ENCODE measurements around the gene TMEM115.

The TMEM115 gene, protein sequence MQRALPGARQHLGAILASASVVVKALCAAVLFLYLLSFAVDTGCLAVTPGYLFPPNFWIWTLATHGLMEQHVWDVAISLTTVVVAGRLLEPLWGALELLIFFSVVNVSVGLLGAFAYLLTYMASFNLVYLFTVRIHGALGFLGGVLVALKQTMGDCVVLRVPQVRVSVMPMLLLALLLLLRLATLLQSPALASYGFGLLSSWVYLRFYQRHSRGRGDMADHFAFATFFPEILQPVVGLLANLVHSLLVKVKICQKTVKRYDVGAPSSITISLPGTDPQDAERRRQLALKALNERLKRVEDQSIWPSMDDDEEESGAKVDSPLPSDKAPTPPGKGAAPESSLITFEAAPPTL

DNA sequence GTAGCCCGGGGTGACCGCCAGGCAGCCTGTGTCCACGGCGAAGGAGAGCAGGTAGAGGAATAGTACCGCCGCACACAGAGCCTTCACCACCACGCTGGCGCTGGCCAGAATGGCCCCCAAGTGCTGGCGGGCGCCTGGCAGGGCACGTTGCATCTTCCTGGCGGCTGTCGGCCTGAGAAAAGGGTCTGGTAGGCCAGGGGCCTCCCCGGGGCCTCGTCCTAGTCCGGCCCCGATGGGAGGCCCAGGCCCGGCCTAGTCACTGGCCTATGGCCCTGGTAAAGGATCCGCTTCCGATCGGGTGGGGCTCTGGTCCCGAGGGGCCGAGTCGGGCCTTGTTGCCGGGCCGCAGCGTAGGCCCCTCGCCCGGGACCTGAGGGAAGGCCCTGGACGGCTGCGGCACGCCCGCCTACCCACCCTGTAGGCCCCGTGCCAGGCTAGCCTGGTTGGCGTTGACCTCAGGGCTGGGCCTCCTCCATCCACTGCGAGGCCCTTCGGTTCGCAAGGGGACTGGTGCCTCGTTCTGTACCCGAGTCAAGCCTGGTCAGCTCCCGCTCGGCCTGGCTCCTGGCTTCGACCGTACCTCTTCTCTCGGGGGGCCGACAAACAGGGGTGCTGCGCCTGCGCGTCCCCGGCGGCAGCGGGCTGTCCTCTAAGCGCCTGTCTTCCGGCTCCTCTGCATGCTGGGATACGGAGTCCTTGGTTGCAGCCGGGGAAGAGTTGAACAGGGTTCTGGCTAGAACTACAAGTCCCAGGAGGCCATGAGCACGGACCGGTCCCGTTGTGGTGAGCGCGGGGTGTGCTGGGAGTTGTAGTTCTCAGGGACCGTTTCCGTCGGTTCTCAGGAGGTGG, at the start of gene TMEM115:
Gene TMEM115 (minus strand): TSS at position 611 of the 849 bp plus-strand sequence. CDS start 458 bp downstream, at position 153.
- DNase-seq (ENCODE audit: insufficient read length, low spot score) (peak; percentile 99), FAIRE-seq (peak; percentile 99)

DNA sequence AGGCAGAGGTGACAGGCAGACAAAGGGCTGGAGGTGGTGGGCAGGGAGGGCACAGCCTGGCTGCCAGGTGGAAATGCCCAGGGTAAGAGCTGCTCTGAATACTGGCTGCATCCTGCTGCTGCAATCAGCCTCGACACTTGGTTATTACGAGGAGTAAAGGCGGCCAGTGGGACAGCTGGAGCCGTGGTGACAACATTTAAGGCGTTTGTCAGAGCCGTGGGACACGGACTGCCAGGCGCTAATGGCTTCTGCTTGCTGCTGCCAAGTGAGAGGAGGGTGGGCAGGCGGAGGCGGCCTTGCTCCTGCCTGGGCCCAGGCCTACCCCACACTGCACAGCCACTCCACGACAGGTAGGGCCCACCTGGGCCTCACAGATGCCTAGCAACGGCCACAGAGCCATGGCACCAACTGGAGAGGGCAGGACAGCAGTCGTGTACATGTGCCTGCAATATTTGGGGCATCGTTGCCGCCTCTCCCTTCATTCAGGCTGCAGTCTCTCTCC, 49.2 kb upstream of the TMEM115 start:
- DNase-seq (ENCODE audit: insufficient read length, low spot score) (no peak), FAIRE-seq (no peak)

DNA sequence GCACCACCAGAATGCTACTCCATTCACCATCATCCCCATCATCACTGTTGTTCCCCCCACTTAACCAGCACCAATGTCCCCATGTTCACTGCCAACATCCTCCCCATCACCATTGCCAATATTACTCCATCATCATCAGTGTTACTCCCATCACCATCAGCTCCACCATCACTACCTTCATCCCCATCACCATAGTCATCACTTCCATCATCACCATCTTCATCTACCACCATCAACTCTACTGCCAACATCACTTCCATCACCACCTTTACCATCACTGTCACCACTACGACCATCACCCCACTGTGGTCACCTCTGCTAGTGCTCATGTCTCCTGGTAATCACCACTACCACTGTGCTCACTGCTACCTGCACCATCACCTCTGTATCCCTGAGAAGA, 47.2 kb upstream of the TMEM115 start:
- FAIRE-seq (no peak), DNase-seq (ENCODE audit: insufficient read length, low spot score) (no peak)

DNA sequence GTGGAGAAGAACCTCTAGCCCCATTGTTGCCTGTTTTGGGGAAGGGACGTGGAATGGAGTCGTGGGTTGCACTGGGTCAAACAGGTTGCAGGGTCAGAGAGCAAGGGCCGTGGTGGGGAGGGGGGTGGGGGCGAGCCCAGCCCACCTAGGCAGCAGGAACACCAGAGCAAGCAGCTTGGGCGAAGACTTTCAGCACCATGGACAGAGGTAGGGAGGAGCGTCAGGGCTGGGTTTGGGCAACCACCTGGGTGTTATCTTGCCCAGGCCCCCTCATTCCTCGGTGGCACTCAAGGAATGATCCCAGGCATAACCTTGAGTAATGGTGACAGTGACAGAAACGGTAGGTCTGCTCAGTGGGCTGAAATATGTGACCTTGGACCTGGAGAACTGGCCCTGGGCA, 45.9 kb upstream of the TMEM115 start:
- FAIRE-seq, result no peak

DNA sequence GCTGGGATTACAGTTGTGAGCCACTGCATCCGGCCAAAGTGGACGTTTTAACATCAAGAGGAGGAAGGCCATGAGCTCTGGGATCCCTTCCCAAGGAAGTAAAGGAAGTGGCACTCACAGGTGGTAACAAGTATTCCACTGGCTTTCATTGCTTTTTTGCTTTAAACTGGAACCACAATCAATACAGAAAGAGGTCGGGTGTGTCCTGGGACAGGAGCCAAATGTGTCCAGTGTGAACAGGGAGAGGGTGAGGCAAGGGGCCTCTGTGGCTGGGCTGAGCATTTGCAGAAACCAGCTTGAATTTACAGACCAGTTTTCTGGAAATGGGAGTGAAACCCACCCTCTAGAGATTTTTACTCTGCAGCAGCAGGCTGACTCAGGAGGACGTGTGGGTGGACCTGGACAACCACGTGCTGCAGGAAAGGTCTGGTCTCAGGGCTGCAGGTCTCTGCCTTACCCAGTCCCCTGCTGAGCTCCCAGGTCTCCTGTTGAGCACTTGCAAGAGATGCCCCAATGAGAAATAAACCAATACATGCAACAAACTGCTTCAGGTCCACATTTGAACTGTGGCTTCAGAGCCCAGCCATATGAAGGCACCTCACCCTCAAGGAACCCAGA, 42.8 kb upstream of the TMEM115 start:
- FAIRE-seq (no peak), DNase-seq (ENCODE audit: insufficient read length, low spot score) (no peak)

More for the DNA sequence above, 45.9 kb upstream of the TMEM115 start:
- DNase-seq (ENCODE audit: insufficient read length, low spot score), result no peak

DNA sequence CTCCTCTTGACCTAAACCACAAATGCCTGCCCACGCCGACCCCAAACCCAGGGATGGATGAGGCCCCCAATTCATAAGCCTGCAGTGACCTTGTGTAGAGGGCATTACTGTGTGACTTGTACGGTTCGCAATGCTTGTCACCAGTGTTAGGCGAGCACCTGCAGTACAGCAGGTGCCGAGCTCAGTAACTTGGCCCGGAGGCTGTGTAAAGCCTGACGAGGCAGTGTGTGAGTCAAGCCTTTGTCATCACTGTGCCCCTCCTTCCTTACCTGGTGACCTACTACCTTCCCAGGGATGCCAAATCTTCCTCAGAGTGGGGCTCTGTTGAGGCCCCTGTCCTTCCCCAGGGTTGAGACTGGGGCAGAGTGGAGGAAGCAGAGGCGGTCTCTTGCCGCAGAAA, 37.2 kb upstream of the TMEM115 start:
- DNase-seq (ENCODE audit: insufficient read length, low spot score) (no peak), FAIRE-seq (no peak)

DNA sequence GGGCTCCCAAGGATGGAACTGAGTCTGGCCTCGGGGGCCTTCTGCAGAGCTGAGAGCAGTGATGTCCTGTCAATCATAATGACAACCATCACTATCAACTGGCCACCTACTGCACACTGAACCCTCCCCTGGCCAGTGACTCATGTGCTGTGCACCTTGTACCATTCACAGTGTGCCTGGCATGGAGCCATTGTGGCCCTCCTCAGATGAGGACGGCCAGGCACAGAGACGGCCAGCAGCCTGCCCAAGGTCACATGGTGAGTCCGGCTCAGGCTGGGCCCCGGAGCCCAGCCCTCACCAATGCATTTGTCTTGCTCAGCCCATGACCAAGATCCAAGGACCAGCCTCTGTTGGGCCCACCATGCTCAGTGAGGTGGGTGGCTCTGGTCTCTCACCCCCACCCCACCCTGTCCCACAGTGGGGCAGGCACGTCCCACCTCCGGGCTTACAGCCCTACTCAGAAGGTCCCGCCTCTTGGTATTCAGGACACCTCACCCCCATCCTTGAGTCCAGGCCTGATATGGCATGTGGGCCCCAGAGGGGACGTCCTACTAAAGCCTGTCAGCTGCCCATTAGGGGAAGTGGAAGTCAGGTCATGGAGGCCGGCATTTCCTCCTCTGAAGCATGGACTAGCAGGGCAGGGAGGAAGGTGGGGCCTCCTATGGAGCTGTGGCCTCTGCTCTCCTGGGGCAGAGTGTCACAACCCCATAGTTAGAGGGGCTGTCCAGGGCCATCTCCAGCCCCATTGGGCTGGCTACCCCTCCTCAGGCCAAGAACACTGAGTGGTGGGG, 35.9 kb upstream of the TMEM115 start:
- no peak for FAIRE-seq
- no peak for DNase-seq (ENCODE audit: insufficient read length, low spot score)

DNA sequence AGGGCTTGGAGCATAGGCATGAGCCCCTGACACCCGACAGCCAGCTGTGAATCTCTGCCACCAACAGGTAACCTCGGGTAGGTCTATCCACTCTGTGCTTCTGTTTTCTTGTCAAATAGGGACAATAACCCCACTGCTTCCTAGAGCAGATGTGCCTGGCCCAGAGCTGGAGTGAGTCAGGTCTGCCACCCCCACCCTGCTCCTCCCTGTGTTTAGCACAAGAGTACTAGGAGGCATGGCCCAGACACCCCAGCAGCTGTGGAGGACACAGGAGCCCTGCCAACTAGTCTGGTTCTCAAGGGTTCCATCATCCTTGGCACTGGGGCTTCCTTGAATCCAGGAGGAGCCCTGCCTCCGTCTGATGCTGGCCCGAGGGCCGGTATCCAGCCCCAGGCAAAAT, 33.7 kb upstream of the TMEM115 start:
- DNase-seq (ENCODE audit: insufficient read length, low spot score), result no peak
- no peak for FAIRE-seq

DNA sequence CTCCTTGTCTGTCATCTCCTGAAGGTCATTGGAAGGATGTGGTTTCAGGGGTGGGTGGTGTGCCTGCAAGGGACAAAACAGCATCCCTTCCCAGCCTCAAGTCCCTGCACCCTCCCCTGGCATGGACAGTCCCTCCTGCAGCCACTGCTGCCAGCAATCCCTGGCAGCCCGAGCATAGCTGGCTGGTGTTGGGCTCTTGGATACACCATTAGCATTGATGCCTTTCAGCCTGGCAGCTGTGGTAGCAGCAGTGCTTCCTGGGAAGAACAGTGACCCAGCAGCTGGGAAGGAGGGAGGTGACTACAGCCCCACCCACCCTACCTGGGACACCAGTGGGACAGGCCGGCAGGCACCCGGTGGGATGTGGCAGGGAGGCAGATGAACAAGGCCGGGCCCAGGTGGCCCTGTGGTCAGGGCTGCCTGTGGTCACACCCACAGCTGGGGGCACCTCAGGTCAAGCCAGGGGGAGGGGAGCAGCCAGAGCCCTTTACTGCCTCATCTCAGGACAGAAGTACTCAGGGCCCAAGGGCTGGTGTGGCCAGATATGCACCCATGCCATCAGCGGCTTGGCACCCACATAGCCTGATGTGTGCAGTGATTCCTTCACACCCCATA, 32.9 kb upstream of the TMEM115 start:
- FAIRE-seq (peak; percentile 55), DNase-seq (ENCODE audit: insufficient read length, low spot score) (no peak)

DNA sequence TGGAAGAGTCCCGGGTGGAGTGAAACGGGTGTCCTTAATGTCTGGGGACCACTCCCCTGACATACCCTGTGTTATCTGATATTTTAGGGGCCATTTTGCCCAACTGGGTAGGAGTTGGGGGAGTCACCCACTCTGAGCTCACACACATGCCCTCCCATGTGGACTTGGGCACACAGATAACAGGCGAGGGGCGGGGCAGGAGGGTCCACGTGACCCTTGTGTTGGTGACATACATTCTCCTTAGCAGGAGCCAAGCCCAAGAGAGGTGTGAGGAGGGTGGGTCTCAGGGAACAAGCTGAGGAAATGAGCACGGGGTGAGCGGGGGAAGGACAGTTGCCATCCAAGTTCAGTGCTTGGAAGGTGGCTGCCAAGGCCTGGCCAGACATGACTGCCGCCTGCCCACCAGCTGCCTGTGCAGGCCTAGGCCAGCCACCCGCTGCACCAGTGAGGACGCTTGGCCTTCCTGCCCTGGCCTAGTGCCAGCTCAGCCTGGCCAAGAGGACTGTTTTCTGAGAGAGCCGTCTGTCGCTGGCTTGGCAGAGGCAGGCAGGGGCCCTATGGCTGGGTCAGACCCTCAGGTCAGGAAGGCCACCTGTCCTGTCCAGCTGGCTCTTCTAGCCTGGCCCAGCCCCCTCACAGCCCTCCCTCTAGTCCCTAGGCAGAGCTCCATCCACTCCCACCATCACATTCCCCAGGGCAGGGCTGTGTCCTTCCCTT, 31.3 kb upstream of the TMEM115 start:
- DNase-seq (ENCODE audit: insufficient read length, low spot score), result no peak
- no peak for FAIRE-seq

DNA sequence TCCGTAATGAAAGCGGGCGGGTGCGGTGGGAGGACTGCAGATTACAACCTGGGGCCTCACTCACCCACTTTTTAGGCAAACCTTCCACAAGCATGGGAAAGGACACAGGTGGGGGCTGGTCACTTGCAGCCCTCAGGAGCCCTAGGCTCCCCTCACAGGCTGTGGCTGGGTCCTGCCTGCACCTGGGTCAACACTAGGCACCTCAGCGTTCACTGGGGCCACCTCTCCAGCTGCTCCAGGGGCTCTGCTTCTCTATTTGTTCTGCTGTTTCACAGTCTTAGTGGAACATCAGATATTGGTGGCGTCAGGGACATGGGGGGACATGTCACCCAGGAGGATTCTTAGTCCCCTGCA, 30.1 kb upstream of the TMEM115 start:
- DNase-seq (ENCODE audit: insufficient read length, low spot score), result no peak
- no peak for FAIRE-seq

DNA sequence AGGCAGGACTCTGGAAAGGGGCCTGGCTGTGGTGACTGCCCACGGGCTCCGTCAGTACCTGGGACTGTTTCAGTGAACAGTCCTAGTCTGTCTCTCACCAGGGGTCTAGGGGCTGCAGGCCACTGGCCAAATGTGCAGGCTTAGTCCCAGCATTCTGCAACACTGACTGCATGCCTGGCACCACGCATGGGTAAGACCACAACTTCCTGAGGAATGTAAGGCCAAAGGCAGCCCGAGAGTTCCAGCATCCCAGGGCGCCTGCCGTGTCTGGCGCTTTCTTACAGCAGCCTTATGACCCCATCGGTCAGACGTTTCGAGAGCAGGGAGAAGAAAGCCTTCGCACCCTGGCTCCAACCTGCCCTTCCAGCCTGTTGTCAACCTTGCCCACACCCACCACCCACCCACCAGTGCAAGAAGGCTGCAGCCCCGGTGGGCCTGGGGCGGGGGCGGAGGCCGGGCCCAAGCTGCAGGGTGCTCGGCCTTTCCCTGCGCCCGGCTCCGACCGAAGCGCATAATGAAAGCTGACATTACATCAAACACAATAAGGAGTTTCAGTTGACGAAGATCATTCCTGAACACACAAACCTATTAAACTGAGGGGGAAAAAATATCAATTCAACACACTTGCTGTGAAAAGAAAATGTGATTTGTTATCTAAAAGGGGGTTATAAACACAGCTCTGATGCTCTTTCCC, 29.5 kb upstream of the TMEM115 start:
- no peak for DNase-seq (ENCODE audit: insufficient read length, low spot score)
- FAIRE-seq, result no peak

DNA sequence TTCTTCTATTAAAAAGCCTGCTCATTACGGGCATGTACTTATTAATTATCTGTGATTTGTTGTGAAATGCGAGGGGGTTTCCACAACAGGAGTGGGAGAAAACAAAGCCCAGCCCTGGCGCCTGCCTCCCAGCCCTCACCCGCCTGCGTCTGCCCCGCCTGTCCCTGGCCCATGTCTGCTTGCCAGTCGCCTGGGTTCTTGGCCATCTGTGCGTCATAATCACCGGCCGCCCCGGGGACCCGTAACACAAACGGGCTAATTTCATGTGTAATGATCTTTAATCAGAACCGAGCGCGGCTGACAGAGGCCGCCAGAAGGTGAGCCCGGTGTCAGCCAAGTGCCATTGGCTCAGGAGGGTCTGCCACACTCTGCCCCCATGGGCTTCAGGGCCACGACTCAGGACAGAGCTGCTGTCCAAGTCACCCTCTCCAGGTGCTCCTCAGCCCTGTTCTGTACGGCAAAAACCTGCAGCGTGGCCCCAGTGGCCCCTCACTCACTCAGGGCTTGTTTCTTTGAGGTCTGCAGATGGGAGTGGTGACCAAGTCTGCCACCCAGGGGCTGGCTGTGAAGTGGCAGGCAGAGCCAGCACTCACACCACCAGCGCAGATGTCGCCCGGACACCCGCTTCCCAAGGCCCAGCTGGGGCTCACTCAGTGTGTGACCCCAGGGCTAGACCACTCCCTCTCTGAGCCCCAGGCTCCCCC, 28.8 kb upstream of the TMEM115 start:
- FAIRE-seq (no peak), DNase-seq (ENCODE audit: insufficient read length, low spot score) (peak; percentile 38)

DNA sequence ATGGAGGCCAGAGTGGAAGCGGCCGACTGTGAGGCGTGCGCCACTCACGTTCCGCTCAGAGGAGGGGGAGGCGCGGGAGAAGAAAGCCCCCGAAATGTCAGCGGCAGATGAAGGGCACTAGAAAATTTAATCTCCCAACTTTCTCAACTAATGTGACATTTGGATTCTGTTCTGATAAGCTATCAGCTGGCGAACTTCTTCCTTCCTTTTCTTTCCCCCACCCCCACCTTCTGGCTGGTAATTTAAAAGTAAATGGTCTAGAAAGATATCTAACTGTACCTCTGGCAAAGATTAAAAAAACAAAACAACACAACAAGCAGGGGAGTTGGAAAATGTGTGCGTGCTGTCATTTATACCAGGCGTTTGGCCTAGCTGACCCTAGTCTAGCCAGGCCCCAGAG, 26.4 kb upstream of the TMEM115 start:
- FAIRE-seq (no peak), DNase-seq (ENCODE audit: insufficient read length, low spot score) (no peak)

DNA sequence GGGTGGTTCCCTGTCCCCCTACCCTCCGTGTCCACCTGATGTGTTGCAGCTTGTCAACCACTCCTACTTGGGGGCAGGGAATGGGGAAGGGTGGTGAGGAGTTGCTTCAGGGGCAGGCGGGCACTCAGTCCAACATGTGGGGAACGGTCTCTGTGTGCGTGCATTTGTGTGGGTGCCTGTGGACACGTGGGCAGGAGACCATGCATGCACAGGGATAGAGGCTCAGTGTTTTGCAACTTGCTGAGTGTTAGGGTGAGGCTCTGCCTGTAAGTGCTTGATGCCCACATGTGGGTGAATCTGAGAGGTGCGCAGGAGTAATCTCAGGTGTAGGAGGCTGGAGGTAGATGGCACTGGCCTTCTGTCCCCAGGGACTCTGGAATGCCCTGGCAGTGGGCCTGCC, 24.4 kb upstream of the TMEM115 start:
- no peak for FAIRE-seq
- no peak for DNase-seq (ENCODE audit: insufficient read length, low spot score)

DNA sequence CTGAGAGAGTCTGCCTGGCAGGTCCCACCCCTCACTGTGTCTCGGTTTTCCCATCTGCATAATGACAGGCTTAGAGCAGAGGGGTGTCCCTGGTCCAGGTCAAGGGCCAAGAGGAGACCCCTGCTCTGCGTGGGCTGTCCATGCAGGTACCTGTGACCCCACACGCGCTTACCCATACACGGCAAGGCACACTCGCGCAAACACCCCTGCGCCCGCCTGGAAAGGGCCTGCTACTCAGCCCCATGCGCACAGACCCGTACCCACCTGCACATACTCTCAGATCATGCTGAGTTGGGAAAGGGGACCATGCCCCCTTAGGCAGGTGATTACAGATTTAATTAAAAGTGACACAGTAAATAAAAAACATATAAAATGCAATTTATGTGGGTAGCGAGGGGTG, 23.4 kb upstream of the TMEM115 start:
- FAIRE-seq (no peak), DNase-seq (ENCODE audit: insufficient read length, low spot score) (no peak)

DNA sequence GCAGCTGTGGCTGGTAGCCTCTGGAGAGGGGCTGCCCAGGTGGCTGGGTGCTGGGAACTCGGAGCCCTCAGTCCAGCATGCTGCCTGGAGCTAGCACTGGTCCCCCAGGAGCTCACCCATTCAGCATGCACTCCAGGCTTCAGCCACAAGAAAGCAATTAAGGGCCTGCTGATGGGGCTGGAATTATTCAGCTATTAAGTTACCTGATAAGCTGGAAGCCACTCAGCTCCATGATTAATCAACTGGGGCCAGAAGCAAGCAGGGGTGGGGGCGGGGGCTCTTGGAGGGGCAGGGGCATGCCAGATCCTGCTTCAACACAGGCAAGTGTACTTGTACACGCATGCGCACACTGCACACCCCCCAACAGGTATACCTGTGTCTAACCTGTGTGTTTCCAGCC, 22.1 kb upstream of the TMEM115 start:
- FAIRE-seq (no peak), DNase-seq (ENCODE audit: insufficient read length, low spot score) (no peak)

DNA sequence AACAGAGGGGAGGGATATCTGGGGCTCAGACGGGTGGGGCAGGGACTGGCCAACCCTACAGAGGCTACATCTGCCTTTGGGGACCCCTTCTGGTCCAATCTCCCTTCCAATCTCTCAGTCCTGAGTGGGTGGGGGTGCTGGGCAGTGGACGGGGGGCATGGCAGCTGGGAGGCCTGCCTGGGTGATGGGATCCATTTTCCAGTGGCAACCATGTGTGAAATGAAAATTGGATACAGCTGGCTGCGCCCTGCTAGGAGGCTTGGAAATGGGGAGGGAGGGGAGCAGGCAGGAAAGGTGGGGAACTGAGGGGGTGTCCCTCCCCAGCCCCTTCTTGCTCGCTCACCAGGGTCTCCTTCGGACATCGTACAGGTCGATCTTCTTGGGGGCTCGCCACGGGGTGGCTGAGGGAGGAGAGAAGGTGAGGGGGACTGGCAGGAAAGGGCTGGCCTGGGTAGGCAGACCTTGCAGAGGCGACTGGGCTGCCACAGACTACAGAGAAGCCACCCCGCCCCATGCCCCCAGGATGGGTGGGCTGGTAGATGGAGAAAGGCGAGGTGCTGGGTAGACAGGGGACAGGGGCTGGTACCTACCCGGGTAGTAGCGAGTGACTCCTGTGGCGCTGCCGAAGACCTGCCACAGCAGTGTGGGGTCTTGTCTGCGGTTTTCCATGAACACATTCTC, 21.2 kb upstream of the TMEM115 start:
- no peak for FAIRE-seq
- DNase-seq (ENCODE audit: insufficient read length, low spot score), result no peak

Data from HTR-8/SVneo (cell line).